HepG2 (cell line): ENCODE measurements around the gene PRSS53. TPM values are rescaled to one million over a fixed set of nuclear protein-coding genes. Genes with fewer than 3 reads are reported as not detected.

Experiments
- DMTF1 ChIP-seq: sonication (generic); formaldehyde crosslinking; IDR thresholded peaks from 2 replicates; pipeline ENCODE4 v1.4.0; 2020; ENCODE audit warnings: mild to moderate bottlenecking, missing genetic modification reagents
- GRHL1 ChIP-seq: sonication (generic); formaldehyde crosslinking; conservative IDR thresholded peaks from 2 replicates; pipeline ENCODE4 v1.8.0; 2022; ENCODE audit warnings: missing genetic modification reagents
- GTF3A ChIP-seq: sonication (generic); formaldehyde crosslinking; conservative IDR thresholded peaks from 2 replicates; pipeline ENCODE4 v1.4.0; 2020; ENCODE audit warnings: mild to moderate bottlenecking, missing genetic modification reagents
- NR1H2 ChIP-seq: sonication (generic); formaldehyde crosslinking; IDR thresholded peaks from 2 replicates; pipeline ENCODE4 v1.8.1; 2022; ENCODE audit warnings: low read depth, missing genetic modification reagents, borderline replicate concordance
- RNF219 ChIP-seq: sonication (generic); formaldehyde crosslinking; IDR thresholded peaks from 2 replicates; pipeline ENCODE4 v1.5.0; 2020; ENCODE audit warnings: mild to moderate bottlenecking, missing genetic modification reagents
- SUZ12 ChIP-seq: fragments of 150-350 bp; IDR thresholded peaks from 2 replicates; pipeline ENCODE4 v1.6.1; 2014; ENCODE audit warnings: low read depth, low read length
- ZBTB40 ChIP-seq, 2 experiments: fragments of 450-650 bp in 1 of 2; sonication (generic) in 1 of 2; formaldehyde crosslinking in 1 of 2; IDR thresholded peaks; 2 replicates each; pipeline versions ENCODE4 v1.6.1 to v1.8.0; 2016 to 2022; ENCODE audit warnings: antibody characterized with exemption in 1 of 2, mild to moderate bottlenecking in 1 of 2, missing genetic modification reagents in 1 of 2
- ZMYM3 ChIP-seq: sonication (generic); formaldehyde crosslinking; IDR thresholded peaks from 2 replicates; pipeline ENCODE4 v1.5.1; 2020; ENCODE audit warnings: mild to moderate bottlenecking, missing genetic modification reagents
- ZMYM4 ChIP-seq: sonication (generic); formaldehyde crosslinking; IDR thresholded peaks from 2 replicates; pipeline ENCODE4 v1.8.1; 2023; ENCODE audit warnings: mild to moderate bottlenecking, missing genetic modification reagents
- ZSCAN22 ChIP-seq: sonication (generic); formaldehyde crosslinking; IDR thresholded peaks from 2 replicates; pipeline ENCODE4 v1.4.0; 2020; ENCODE audit warnings: mild to moderate bottlenecking, missing genetic modification reagents
- polyA plus RNA-seq, 8 experiments: library from polyadenylated mRNA; depleted of rRNA in 3 of 8; stranded (reverse) in 7 of 8; unstranded in 1 of 8; fragments of >200 nt; fragmentation: Illumina TruSeq in 4 of 8; extraction: Trizol in 4 of 8; gene quantifications; 2 replicates each; pipeline versions ENCODE4 v1.2.1 to v1.2.3, GENCODE V29; 2011 to 2016; ENCODE audit warnings: low read depth in 4 of 8, missing spikeins in 1 of 8, mixed read lengths in 1 of 8; ENCODE audit not compliant: insufficient read depth in 1 of 8
- total RNA-seq, 5 experiments: library from RNA; depleted of rRNA; stranded (reverse); fragments of >200 nt; fragmentation: Illumina TruSeq; extraction: Trizol; gene quantifications; 2 replicates each; pipeline ENCODE4 v1.2.3, GENCODE V29; 2016; ENCODE audit warnings: low read depth in 1 of 5

The PRSS53 gene
- total and polyA plus RNA-seq, 2 of the 13 experiments (the other 11 are each of a cell fraction or from before 2014, with no cell fraction given) = 2.2 to 7.4 TPM

GRCh38 chr16:31073142-31073969, 15.4 kb downstream of the PRSS53 start (continued):
- TF ChIP-seq ZBTB40 (IDR thresholded peaks at IDR 0.05) (no peak), ZBTB40 (CRISPR knock-in tag; IDR thresholded peaks at IDR 0.05) (peak; percentile 53; the same call in 1 of the 2 replicates), ZSCAN22 (0 out of 2 replicates have a peak, but pooled peaks have one; percentile 7), SUZ12 (no peak), GRHL1 (CRISPR knock-in tag) (no peak), RNF219 (CRISPR knock-in tag) (no peak), GTF3A (CRISPR knock-in tag) (no peak; the same call in 1 of the 2 replicates), ZMYM3 (peak; percentile 97), DMTF1 (peak; percentile 25; the same call in 1 of the 2 replicates), ZMYM4 (CRISPR knock-in tag) (peak; percentile 86), NR1H2 (CRISPR knock-in tag) (no peak)
